ENCODE measurements around the gene ZMYM4. TPM values are rescaled to one million over a fixed set of nuclear protein-coding genes. Genes with fewer than 3 reads are reported as not detected.

Gene ZMYM4
- total and polyA plus RNA-seq, 4 donors = 9.0 to 63.8 (median 21.7) TPM

- H3K36me3 ChIP-seq (ENCODE audit: control insufficient read depth in 4 of 4, insufficient read depth in 4 of 4, low read length in 4 of 4) = peaks cover 3 to 15% (median 4%) of the 10 kb centered on the region in 4 donors
- DNase-seq (no peak), ATAC-seq (ENCODE audit: insufficient read depth, low FRiP score) (no peak)
- H3K9ac ChIP-seq (ENCODE audit: insufficient read depth in 1 of 2, low read length in 2 of 2) = no peak overlapping the region
- peaks cover 0 to 16% (median 0%) of the 10 kb centered on the region in 5 donors for H3K4me1 ChIP-seq (ENCODE audit: control insufficient read depth in 5 of 5, insufficient read depth in 5 of 5, low read length in 5 of 5)
- no peak for TF ChIP-seq CTCF (IDR thresholded peaks at IDR 0.05; ENCODE audit: control extremely low read depth, extremely low read depth)
- H3K27me3 ChIP-seq (ENCODE audit: control insufficient read depth in 3 of 3, insufficient read depth in 3 of 3, low read length in 2 of 3) = no peaks in the 10 kb centered on the region
- 83 to 89% methylated on average over 5 of the region's 5 CpGs for WGBS, 2 donors
- no peak overlapping the region for H3K4me3 ChIP-seq
- H3K27ac ChIP-seq (ENCODE audit: low read depth in 1 of 2, low read length in 1 of 2) = no peak overlapping the region
- H3K9me3 ChIP-seq (ENCODE audit: control insufficient read depth in 4 of 4, insufficient read depth in 3 of 4, low read length in 3 of 4) = peaks cover 0 to 7% (median 0%) of the 10 kb centered on the region in 4 donors
Measured at GRCh38 chr1:35285771-35286606, 17.5 kb downstream of the ZMYM4 start.

GRCh38 chr1:35287807-35288640, 19.5 kb downstream of the ZMYM4 start:
- Histone ChIP-seq H3K4me1 (ENCODE audit: control insufficient read depth in 5 of 5, insufficient read depth in 5 of 5, low read length in 5 of 5) (peaks cover 0 to 16% (median 0%) of the 10 kb centered on the region in 5 donors), H3K36me3 (ENCODE audit: control insufficient read depth in 4 of 4, insufficient read depth in 4 of 4, low read length in 4 of 4) (peaks cover 3 to 17% (median 4%) of the 10 kb centered on the region in 4 donors), H3K4me3 (no peak overlapping the region), H3K27ac (ENCODE audit: low read depth in 1 of 2, low read length in 1 of 2) (no peak overlapping the region), H3K9me3 (ENCODE audit: control insufficient read depth in 4 of 4, insufficient read depth in 3 of 4, low read length in 3 of 4) (peaks cover 0 to 2% (median 0%) of the 10 kb centered on the region in 4 donors), H3K9ac (ENCODE audit: insufficient read depth in 1 of 2, low read length in 2 of 2) (no peak overlapping the region), H3K27me3 (ENCODE audit: control insufficient read depth in 3 of 3, insufficient read depth in 3 of 3, low read length in 2 of 3) (no peaks in the 10 kb centered on the region)
- ATAC-seq (ENCODE audit: insufficient read depth, low FRiP score) (no peak), DNase-seq (no peak)
- no peak for TF ChIP-seq CTCF (IDR thresholded peaks at IDR 0.05; ENCODE audit: control extremely low read depth, extremely low read depth)
- 88 to 94% methylated on average over 9 of the region's 9 CpGs for WGBS, 2 donors

GRCh38 chr1:35288761-35289160, 20.3 kb downstream of the ZMYM4 start:
- H3K9ac ChIP-seq (ENCODE audit: insufficient read depth in 1 of 2, low read length in 2 of 2) = no peak overlapping the region
- no peaks in the 10 kb centered on the region for H3K27me3 ChIP-seq (ENCODE audit: control insufficient read depth in 3 of 3, insufficient read depth in 3 of 3, low read length in 2 of 3)
- no peak overlapping the region for H3K4me3 ChIP-seq
- peaks cover 0 to 16% (median 0%) of the 10 kb centered on the region in 5 donors for H3K4me1 ChIP-seq (ENCODE audit: control insufficient read depth in 5 of 5, insufficient read depth in 5 of 5, low read length in 5 of 5)
- no peak for DNase-seq
- no peak overlapping the region for H3K27ac ChIP-seq (ENCODE audit: low read depth in 1 of 2, low read length in 1 of 2)
- peaks cover 3 to 17% (median 7%) of the 10 kb centered on the region in 4 donors for H3K36me3 ChIP-seq (ENCODE audit: control insufficient read depth in 4 of 4, insufficient read depth in 4 of 4, low read length in 4 of 4)
- no peak for ATAC-seq (ENCODE audit: insufficient read depth, low FRiP score)
- no peak for TF ChIP-seq CTCF (IDR thresholded peaks at IDR 0.05; ENCODE audit: control extremely low read depth, extremely low read depth)
- peaks cover 0 to 2% (median 0%) of the 10 kb centered on the region in 4 donors for H3K9me3 ChIP-seq (ENCODE audit: control insufficient read depth in 4 of 4, insufficient read depth in 3 of 4, low read length in 3 of 4)
